Measurements from ENCODE around the gene SV2C.
"Not testable (repeated sequence)": the region's sequence is repeated elsewhere in the genome, so short reads cannot be mapped to it uniquely, and the experiment has no call there.

Gene SV2C

GRCh38 chr5:76242155-76242554 lies 159.0 kb downstream of the SV2C start:
- not testable (repeated sequence) for H3K36me3 ChIP-seq (ENCODE audit: control insufficient read depth in 2 of 2, insufficient read depth in 2 of 2, low read length in 2 of 2); H3K27me3 ChIP-seq (ENCODE audit: control insufficient read depth in 2 of 2, insufficient read depth in 2 of 2, low read length in 2 of 2); H3K9ac ChIP-seq (ENCODE audit: low read depth in 1 of 2, low read length in 2 of 2); H3K4me1 ChIP-seq (ENCODE audit: control insufficient read depth in 2 of 2, insufficient read depth in 2 of 2, low read length in 2 of 2); H3K27ac ChIP-seq (ENCODE audit: low read depth in 2 of 2, low read length in 2 of 2); H3K9me3 ChIP-seq (ENCODE audit: control insufficient read depth in 2 of 2, low read length in 2 of 2); H3K4me3 ChIP-seq (ENCODE audit: low read length in 2 of 2)

GRCh38 chr5:76245590-76245989 lies 162.4 kb downstream of the SV2C start:
- H3K9me3 ChIP-seq (ENCODE audit: control insufficient read depth in 2 of 2, low read length in 2 of 2) = no peaks in the 10 kb centered on the region
- H3K4me1 ChIP-seq (ENCODE audit: control insufficient read depth in 2 of 2, insufficient read depth in 2 of 2, low read length in 2 of 2) = no peaks in the 10 kb centered on the region
- no peak overlapping the region for H3K9ac ChIP-seq (ENCODE audit: low read depth in 1 of 2, low read length in 2 of 2)
- H3K36me3 ChIP-seq (ENCODE audit: control insufficient read depth in 2 of 2, insufficient read depth in 2 of 2, low read length in 2 of 2) = no peaks in the 10 kb centered on the region
- H3K4me3 ChIP-seq (ENCODE audit: low read length in 2 of 2) = no peak overlapping the region
- H3K27me3 ChIP-seq (ENCODE audit: control insufficient read depth in 2 of 2, insufficient read depth in 2 of 2, low read length in 2 of 2) = no peaks in the 10 kb centered on the region
- no peak overlapping the region for H3K27ac ChIP-seq (ENCODE audit: low read depth in 2 of 2, low read length in 2 of 2)

- no peaks in the 10 kb centered on the region for H3K27me3 ChIP-seq (ENCODE audit: control insufficient read depth in 2 of 2, insufficient read depth in 2 of 2, low read length in 2 of 2)
- H3K4me1 ChIP-seq (ENCODE audit: control insufficient read depth in 2 of 2, insufficient read depth in 2 of 2, low read length in 2 of 2) = no peaks in the 10 kb centered on the region
- no peaks in the 10 kb centered on the region for H3K36me3 ChIP-seq (ENCODE audit: control insufficient read depth in 2 of 2, insufficient read depth in 2 of 2, low read length in 2 of 2)
- no peak overlapping the region for H3K9ac ChIP-seq (ENCODE audit: low read depth in 1 of 2, low read length in 2 of 2)
- no peak overlapping the region for H3K4me3 ChIP-seq (ENCODE audit: low read length in 2 of 2)
- H3K9me3 ChIP-seq (ENCODE audit: control insufficient read depth in 2 of 2, low read length in 2 of 2) = no peaks in the 10 kb centered on the region
- H3K27ac ChIP-seq (ENCODE audit: low read depth in 2 of 2, low read length in 2 of 2) = no peak overlapping the region
These were observed 166.4 kb downstream of the SV2C start for GRCh38 chr5:76249621-76250020.

GRCh38 chr5:76250463-76250862 lies 167.3 kb downstream of the SV2C start:
- Histone ChIP-seq H3K9me3 (ENCODE audit: control insufficient read depth in 2 of 2, low read length in 2 of 2) (no peaks in the 10 kb centered on the region), H3K9ac (ENCODE audit: low read depth in 1 of 2, low read length in 2 of 2) (no peak overlapping the region), H3K27me3 (ENCODE audit: control insufficient read depth in 2 of 2, insufficient read depth in 2 of 2, low read length in 2 of 2) (peaks cover 0 to 3% of the 10 kb centered on the region in 2 donors), H3K27ac (ENCODE audit: low read depth in 2 of 2, low read length in 2 of 2) (no peak overlapping the region), H3K36me3 (ENCODE audit: control insufficient read depth in 2 of 2, insufficient read depth in 2 of 2, low read length in 2 of 2) (no peaks in the 10 kb centered on the region), H3K4me3 (ENCODE audit: low read length in 2 of 2) (no peak overlapping the region), H3K4me1 (ENCODE audit: control insufficient read depth in 2 of 2, insufficient read depth in 2 of 2, low read length in 2 of 2) (no peaks in the 10 kb centered on the region)

GRCh38 chr5:76251656-76252055 lies 168.5 kb downstream of the SV2C start:
- H3K36me3 ChIP-seq (ENCODE audit: control insufficient read depth in 2 of 2, insufficient read depth in 2 of 2, low read length in 2 of 2) = no peaks in the 10 kb centered on the region
- no peaks in the 10 kb centered on the region for H3K9me3 ChIP-seq (ENCODE audit: control insufficient read depth in 2 of 2, low read length in 2 of 2)
- peaks cover 0 to 3% of the 10 kb centered on the region in 2 donors for H3K27me3 ChIP-seq (ENCODE audit: control insufficient read depth in 2 of 2, insufficient read depth in 2 of 2, low read length in 2 of 2)
- no peak overlapping the region for H3K27ac ChIP-seq (ENCODE audit: low read depth in 2 of 2, low read length in 2 of 2)
- no peaks in the 10 kb centered on the region for H3K4me1 ChIP-seq (ENCODE audit: control insufficient read depth in 2 of 2, insufficient read depth in 2 of 2, low read length in 2 of 2)
- no peak overlapping the region for H3K9ac ChIP-seq (ENCODE audit: low read depth in 1 of 2, low read length in 2 of 2)
- no peak overlapping the region for H3K4me3 ChIP-seq (ENCODE audit: low read length in 2 of 2)

GRCh38 chr5:76252437-76252836 lies 169.3 kb downstream of the SV2C start:
- peaks cover 0 to 3% of the 10 kb centered on the region in 2 donors for H3K27me3 ChIP-seq (ENCODE audit: control insufficient read depth in 2 of 2, insufficient read depth in 2 of 2, low read length in 2 of 2)
- no peaks in the 10 kb centered on the region for H3K36me3 ChIP-seq (ENCODE audit: control insufficient read depth in 2 of 2, insufficient read depth in 2 of 2, low read length in 2 of 2)
- H3K4me1 ChIP-seq (ENCODE audit: control insufficient read depth in 2 of 2, insufficient read depth in 2 of 2, low read length in 2 of 2) = no peaks in the 10 kb centered on the region
- H3K9me3 ChIP-seq (ENCODE audit: control insufficient read depth in 2 of 2, low read length in 2 of 2) = no peaks in the 10 kb centered on the region
- no peak overlapping the region for H3K27ac ChIP-seq (ENCODE audit: low read depth in 2 of 2, low read length in 2 of 2)
- H3K9ac ChIP-seq (ENCODE audit: low read depth in 1 of 2, low read length in 2 of 2) = no peak overlapping the region
- no peak overlapping the region for H3K4me3 ChIP-seq (ENCODE audit: low read length in 2 of 2)

GRCh38 chr5:76256116-76256889 lies 173.1 kb downstream of the SV2C start:
- H3K4me3 ChIP-seq (ENCODE audit: low read length in 2 of 2) = no peak overlapping the region
- H3K27me3 ChIP-seq (ENCODE audit: control insufficient read depth in 2 of 2, insufficient read depth in 2 of 2, low read length in 2 of 2) = peaks cover 0 to 3% of the 10 kb centered on the region in 2 donors
- no peaks in the 10 kb centered on the region for H3K36me3 ChIP-seq (ENCODE audit: control insufficient read depth in 2 of 2, insufficient read depth in 2 of 2, low read length in 2 of 2)
- no peaks in the 10 kb centered on the region for H3K4me1 ChIP-seq (ENCODE audit: control insufficient read depth in 2 of 2, insufficient read depth in 2 of 2, low read length in 2 of 2)
- H3K27ac ChIP-seq (ENCODE audit: low read depth in 2 of 2, low read length in 2 of 2) = no peak overlapping the region
- no peak overlapping the region for H3K9ac ChIP-seq (ENCODE audit: low read depth in 1 of 2, low read length in 2 of 2)
- H3K9me3 ChIP-seq (ENCODE audit: control insufficient read depth in 2 of 2, low read length in 2 of 2) = no peaks in the 10 kb centered on the region

- no peak overlapping the region for H3K4me3 ChIP-seq (ENCODE audit: low read length in 2 of 2)
- H3K9me3 ChIP-seq (ENCODE audit: control insufficient read depth in 2 of 2, low read length in 2 of 2) = no peaks in the 10 kb centered on the region
- no peaks in the 10 kb centered on the region for H3K4me1 ChIP-seq (ENCODE audit: control insufficient read depth in 2 of 2, insufficient read depth in 2 of 2, low read length in 2 of 2)
- H3K27ac ChIP-seq (ENCODE audit: low read depth in 2 of 2, low read length in 2 of 2) = no peak overlapping the region
- H3K27me3 ChIP-seq (ENCODE audit: control insufficient read depth in 2 of 2, insufficient read depth in 2 of 2, low read length in 2 of 2) = peaks cover 0 to 3% of the 10 kb centered on the region in 2 donors
- no peak overlapping the region for H3K9ac ChIP-seq (ENCODE audit: low read depth in 1 of 2, low read length in 2 of 2)
- no peaks in the 10 kb centered on the region for H3K36me3 ChIP-seq (ENCODE audit: control insufficient read depth in 2 of 2, insufficient read depth in 2 of 2, low read length in 2 of 2)
These were observed 174.1 kb downstream of the SV2C start for GRCh38 chr5:76257225-76257833.

- Histone ChIP-seq H3K36me3 (ENCODE audit: control insufficient read depth in 2 of 2, insufficient read depth in 2 of 2, low read length in 2 of 2) (no peaks in the 10 kb centered on the region), H3K4me1 (ENCODE audit: control insufficient read depth in 2 of 2, insufficient read depth in 2 of 2, low read length in 2 of 2) (no peaks in the 10 kb centered on the region), H3K4me3 (ENCODE audit: low read length in 2 of 2) (no peak overlapping the region), H3K27ac (ENCODE audit: low read depth in 2 of 2, low read length in 2 of 2) (no peak overlapping the region), H3K27me3 (ENCODE audit: control insufficient read depth in 2 of 2, insufficient read depth in 2 of 2, low read length in 2 of 2) (peaks cover 0 to 3% of the 10 kb centered on the region in 2 donors), H3K9me3 (ENCODE audit: control insufficient read depth in 2 of 2, low read length in 2 of 2) (no peaks in the 10 kb centered on the region), H3K9ac (ENCODE audit: low read depth in 1 of 2, low read length in 2 of 2) (no peak overlapping the region)
These were observed 174.7 kb downstream of the SV2C start for GRCh38 chr5:76257897-76258296.

GRCh38 chr5:76264681-76265080 lies 181.5 kb downstream of the SV2C start:
- Histone ChIP-seq H3K36me3 (ENCODE audit: control insufficient read depth in 2 of 2, insufficient read depth in 2 of 2, low read length in 2 of 2) (no peaks in the 10 kb centered on the region), H3K27me3 (ENCODE audit: control insufficient read depth in 2 of 2, insufficient read depth in 2 of 2, low read length in 2 of 2) (no peaks in the 10 kb centered on the region), H3K9ac (ENCODE audit: low read depth in 1 of 2, low read length in 2 of 2) (no peak overlapping the region), H3K9me3 (ENCODE audit: control insufficient read depth in 2 of 2, low read length in 2 of 2) (no peaks in the 10 kb centered on the region), H3K4me3 (ENCODE audit: low read length in 2 of 2) (no peak overlapping the region), H3K27ac (ENCODE audit: low read depth in 2 of 2, low read length in 2 of 2) (no peak overlapping the region), H3K4me1 (ENCODE audit: control insufficient read depth in 2 of 2, insufficient read depth in 2 of 2, low read length in 2 of 2) (no peaks in the 10 kb centered on the region)
